ENCODE data around the gene TEX2. TPM values are rescaled to one million over a fixed set of nuclear protein-coding genes. Genes with fewer than 3 reads are reported as not detected.

TEX2 gene
- total and polyA plus RNA-seq, 8 donors: 20.1 to 38.2 (median 24.5) TPM

DNA sequence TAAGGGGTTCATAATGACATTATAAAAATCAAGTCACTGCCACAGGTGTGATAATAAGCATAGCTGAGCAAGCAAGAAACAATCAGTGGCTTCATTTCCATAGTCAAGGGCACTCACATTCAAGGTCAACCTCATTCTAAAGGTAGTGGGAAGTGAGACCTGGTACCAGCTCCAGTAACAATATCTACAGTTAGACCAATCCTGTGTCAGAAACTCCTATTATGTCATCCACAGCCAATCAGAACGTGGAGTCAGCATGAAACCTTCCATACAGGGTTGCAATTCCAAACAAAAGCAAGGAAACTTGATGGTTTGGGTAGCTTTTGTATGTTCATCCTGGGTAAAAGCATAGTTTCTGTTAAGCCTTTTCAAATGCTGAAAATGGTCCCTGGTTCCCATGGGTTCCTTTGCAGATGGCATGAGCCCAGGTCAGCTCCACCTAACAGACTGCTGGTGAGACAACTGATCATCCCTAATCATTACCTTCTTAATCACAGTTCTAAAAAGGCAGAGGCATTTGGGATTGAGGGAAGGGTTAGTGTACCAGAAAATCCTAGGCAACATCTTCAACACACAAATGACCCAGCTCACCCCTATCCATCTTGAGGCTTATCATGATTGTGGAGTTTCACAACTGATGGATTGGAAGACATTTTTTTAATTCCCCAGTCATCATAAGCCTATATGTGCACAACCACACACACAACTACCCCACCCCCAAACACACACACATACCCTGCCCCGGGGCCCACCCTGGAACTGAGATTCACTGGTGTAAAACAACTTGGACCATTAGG, 30.4 kb downstream of the TEX2 start:
- DNase-seq (no peak), ATAC-seq (no peak)
- peaks cover 0 to 6% of the 10 kb centered on the region in 2 donors for H3K36me3 ChIP-seq
- TF ChIP-seq, protein P1, sequence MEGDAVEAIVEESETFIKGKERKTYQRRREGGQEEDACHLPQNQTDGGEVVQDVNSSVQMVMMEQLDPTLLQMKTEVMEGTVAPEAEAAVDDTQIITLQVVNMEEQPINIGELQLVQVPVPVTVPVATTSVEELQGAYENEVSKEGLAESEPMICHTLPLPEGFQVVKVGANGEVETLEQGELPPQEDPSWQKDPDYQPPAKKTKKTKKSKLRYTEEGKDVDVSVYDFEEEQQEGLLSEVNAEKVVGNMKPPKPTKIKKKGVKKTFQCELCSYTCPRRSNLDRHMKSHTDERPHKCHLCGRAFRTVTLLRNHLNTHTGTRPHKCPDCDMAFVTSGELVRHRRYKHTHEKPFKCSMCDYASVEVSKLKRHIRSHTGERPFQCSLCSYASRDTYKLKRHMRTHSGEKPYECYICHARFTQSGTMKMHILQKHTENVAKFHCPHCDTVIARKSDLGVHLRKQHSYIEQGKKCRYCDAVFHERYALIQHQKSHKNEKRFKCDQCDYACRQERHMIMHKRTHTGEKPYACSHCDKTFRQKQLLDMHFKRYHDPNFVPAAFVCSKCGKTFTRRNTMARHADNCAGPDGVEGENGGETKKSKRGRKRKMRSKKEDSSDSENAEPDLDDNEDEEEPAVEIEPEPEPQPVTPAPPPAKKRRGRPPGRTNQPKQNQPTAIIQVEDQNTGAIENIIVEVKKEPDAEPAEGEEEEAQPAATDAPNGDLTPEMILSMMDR (IDR thresholded peaks at IDR 0.05): no peak
- no peaks in the 10 kb centered on the region for H3K27me3 ChIP-seq
- H3K4me1 ChIP-seq: peaks cover 0 to 8% of the 10 kb centered on the region in 2 donors
- no peak overlapping the region for H3K27ac ChIP-seq
- H3K4me3 ChIP-seq: no peak overlapping the region
- H3K9me3 ChIP-seq: no peaks in the 10 kb centered on the region
- intact Hi-C loops (cut with DNase I): no loop called here

DNA sequence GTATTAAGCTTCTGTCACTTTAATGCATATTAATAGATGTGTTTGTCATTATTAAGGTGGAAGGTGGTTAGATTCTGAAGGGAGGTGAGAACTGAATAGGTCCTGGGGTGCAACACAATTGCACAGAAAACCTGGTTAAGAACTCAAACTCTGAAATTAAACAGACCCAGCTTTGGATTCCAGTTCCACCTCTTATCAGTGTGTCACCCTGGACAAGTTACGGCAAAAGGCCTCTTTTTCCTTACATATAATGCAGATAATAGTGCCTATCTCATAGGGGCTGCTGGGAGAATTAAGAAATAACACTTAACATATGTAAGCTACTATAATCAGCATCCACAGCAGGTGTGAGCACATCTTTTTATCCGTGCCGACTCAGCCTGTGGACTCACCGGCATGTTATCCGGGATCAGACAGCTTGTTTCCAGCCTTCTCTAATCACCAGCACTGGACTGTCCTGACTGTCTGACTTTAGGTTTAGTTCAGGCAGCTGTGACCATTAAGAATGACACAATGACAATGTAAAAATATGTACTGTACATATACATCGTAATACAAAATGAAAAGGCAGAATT, 31.4 kb downstream of the TEX2 start:
- peaks cover 0 to 6% of the 10 kb centered on the region in 2 donors for H3K36me3 ChIP-seq
- H3K27me3 ChIP-seq: no peaks in the 10 kb centered on the region
- ATAC-seq (no peak), DNase-seq (no peak)
- no peak overlapping the region for H3K4me3 ChIP-seq
- TF ChIP-seq, protein P1 (IDR thresholded peaks at IDR 0.05): no peak
- peaks cover 0 to 8% of the 10 kb centered on the region in 2 donors for H3K4me1 ChIP-seq
- peak overlapping the region in 1 of 2 donors; percentile 82 for H3K27ac ChIP-seq
- H3K9me3 ChIP-seq: no peaks in the 10 kb centered on the region
- intact Hi-C loops (cut with DNase I): no loop called here

DNA sequence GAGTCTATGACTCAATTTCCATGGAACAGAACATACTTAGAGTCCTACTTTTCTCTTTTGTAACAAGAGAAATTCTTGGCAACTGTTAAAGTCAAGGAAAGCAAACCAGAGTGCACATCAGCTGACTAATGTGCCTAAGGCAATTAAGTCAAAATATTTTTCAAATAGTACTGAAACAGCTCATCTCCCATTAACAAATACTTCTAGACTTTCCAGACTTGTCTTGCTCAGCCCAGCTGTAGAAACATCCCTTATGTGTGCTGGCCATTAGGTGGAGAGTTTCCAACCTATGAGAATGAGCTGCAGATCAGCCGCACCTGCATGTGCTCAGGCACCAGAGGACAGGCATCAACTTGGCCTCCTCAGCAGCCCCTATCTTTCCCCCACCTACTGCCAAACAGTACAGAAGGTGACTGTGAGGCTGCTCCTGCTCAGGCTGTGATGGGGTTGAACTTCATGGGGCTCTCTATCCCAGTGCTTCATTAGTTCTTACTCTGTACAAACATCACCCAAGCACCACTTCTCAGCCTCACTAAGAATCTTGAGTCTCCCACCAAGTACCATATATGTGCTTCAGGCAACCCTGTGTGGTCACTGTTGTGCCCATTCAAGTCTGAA, 32.2 kb downstream of the TEX2 start:
- H3K27me3 ChIP-seq: no peaks in the 10 kb centered on the region
- H3K36me3 ChIP-seq: peaks cover 0 to 6% of the 10 kb centered on the region in 2 donors
- intact Hi-C loops (cut with DNase I): no loop called here
- DNase-seq: no peak
- H3K4me1 ChIP-seq: peaks cover 0 to 8% of the 10 kb centered on the region in 2 donors
- ATAC-seq: peak; percentile 89
- peak overlapping the region; percentile 42 to 82 for H3K27ac ChIP-seq
- no peaks in the 10 kb centered on the region for H3K9me3 ChIP-seq
- H3K4me3 ChIP-seq: no peak overlapping the region
- TF ChIP-seq, protein P1 (IDR thresholded peaks at IDR 0.05): no peak

DNA sequence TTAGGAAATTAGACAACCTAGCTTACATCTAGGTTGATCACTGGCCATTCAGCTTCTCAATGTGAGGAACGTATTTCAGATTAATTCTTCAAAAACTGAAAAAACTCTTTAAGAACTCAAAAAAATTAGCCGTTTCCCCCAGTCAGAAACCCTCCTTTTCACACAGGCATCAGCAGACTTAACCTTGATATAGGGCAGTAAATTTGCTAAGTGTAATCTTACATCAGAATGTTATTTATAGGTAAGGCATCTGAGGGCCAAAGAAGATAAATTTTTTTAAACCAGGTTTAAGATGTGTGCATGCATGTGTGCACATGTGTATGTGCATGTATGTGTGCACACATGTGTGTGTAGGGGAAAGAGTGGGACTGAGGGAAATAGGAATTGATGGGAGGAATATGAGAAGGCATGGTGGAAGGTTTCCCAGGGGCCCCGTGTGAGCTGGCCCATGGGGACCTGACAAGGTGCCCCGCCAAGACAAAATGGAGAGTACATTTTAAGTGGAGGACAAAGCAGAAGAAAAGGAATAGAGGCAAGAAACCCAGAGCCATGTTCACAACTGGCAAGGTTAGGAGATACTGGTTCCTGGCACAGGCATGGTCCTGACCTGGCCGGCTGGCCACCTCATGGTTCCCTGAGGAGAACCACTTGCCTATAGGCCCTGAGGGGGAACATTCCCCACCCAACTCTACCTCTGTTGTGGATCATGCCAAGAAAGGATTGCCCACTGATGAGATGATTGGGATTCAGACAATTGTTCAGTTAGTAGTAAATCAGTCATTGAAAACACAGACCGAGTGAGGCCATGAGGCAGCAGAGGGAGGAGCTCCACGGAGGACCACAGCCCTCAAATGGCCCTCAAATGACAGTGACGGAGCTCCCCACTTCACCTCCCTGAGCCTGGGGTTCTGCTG, 33.0 kb downstream of the TEX2 start:
- ATAC-seq: no peak
- Histone ChIP-seq H3K9me3 (no peaks in the 10 kb centered on the region), H3K36me3 (peaks cover 0 to 6% of the 10 kb centered on the region in 2 donors), H3K4me3 (no peak overlapping the region), H3K27me3 (no peaks in the 10 kb centered on the region), H3K27ac (peak overlapping the region; percentile 42 to 82), H3K4me1 (peaks cover 0 to 8% of the 10 kb centered on the region in 2 donors)
- no peak for DNase-seq
- intact Hi-C loops (cut with DNase I): no loop called here
- TF ChIP-seq, protein P1 (IDR thresholded peaks at IDR 0.05): no peak

Data from left lung (tissue), 10 donors.